CD4-positive, alpha-beta T cell treated with Interleukin-1 beta for 1 hour (primary cell): Measurements from ENCODE around the gene OTULIN.

Experiments
- DNase-seq, 2 donors: peaks; one replicate each; pipeline ENCODE4 v3.0.0-alpha.2; 2020 to 2022

The OTULIN gene

DNA sequence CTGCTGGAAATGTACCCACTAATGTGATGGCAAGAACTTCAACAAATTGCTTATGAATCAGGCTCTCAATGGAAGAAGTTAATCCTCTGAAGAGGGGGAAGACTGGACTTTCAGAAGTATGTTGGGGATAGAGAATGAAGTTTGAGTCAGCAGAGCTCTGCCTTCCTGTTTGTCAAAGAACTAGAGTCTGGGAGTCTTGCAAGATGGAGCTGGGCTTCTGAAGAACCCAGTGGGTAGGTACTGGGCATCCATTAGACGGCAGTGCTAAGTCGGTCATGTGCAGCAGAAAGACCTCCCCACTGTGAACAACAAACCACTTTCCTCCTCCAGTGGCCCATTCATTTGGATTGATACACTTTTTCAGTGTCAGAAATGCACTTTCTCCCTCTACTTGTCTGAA is 34.6 kb downstream of the OTULIN start:
- no peak for DNase-seq

DNA sequence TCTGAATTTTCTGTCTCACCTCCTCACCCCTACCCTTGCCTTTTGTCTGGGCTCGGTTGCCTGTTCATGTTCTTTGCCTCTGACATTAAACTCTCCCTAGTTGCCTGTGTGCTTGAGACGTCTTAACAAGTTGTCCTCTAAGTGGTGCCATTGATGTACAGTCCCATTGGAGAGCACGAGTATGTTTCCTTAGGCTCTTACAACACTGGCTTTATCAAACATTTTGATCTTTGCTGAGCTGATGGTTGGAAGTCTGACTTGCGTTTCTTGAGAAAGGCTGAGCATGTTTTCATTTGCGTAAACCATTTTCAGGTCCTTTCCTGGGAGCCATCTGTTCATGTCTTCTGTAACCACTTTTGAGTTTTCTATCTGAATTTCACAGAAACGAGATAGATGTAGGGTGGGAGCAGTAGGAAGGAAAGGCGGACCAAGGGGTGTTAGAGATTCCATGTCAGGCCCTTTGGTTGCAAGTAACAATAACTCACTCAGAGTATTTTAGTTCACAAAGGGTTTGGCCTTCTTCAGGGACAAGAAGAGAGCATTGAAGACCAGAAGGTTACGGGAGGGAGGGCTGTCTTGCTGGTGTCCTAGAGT is 35.4 kb downstream of the OTULIN start:
- DNase-seq = no peak

DNA sequence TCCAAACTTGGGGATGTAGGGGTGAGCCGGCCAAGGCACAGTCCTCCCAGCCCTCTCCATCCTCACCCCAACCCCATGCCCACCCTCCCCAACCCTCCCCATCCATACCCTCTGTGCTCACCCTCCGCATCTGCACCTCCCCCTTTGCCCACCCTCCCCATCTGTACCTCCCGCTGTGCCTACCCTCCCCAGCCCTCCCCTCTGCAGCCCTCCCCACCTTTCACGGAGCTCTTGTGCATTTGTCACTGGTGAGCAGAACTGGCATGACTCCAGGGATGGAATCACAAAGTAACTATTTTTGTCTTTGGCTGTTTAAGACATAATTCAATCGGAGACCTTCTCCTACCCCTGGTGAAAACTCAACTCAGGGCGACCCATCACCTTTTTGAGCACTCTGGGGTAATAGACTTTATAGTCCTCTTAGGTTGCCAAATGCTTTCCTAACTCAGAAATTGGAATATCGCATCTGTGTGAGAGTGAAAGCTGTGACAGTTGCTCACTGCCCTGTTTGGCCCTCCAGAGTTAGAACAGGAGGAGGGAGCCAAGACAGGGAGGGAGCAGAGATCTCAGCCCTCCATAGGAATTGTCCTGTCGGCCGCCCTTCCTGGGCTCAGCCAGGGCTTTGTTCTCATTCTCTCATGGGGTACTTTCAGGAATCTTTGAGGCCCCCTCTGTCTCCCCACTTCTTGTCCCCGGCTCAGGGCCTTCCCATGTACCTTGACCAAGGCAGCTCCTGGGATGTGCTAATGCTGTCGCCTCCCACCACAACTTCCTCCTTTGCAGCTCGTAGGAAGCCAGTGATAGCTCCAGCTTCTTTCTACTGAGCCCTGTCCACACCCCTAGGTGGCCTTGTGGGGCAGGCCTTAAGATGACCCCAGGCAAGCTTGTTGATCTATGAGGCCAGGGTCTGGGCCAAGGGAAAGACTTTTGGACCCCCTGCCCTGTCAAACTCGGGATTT is 36.2 kb downstream of the OTULIN start:
- DNase-seq = no peak

DNA sequence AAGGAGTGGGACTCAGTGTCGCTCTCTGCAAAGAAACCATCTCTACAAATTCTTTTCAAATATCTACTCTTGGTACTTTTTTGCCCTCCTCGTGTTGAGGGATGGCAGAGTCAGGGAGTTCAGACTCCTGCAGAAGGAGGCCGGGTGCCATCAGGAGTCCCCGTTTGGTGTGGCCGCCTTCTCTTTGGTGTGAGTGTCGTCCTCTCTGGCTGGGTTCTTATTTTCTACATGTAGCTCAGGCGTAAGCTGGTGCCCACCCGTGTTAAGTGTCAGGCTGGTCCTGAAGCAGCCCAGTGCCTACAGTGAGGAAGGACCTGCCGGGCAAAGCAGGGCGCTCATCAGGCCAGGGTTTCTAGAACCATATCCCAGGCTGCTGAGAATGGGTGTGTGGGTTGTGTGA is 37.0 kb downstream of the OTULIN start:
- no peak for DNase-seq

DNA sequence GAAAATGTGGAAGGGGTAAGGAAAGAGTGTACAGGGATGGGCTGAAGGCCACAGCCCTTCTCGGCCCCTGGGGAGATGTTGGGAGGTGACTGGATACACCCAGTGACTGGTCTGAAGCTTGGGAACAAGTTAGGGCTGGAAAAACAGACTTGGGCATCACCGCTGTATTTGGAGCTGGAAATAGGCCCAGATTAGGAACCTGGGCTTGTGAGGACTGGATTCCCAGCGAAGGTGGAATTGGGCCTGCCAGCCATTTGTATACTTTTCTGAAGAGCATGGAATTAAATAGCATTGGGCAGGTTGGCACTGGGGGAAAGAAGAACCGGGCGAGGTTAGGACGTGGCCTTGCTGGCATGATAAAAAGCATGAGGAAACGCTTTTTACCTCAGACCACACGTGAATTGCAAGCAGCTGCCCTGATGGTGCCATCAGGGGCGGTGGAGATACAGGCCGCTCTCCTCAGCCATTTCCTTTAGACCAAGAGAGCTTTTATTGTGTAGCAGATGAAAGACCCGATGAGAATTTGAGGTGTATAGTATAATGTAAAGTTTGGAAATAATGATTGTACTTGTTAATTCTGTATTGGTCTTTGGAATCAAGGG is 37.8 kb downstream of the OTULIN start:
- DNase-seq = no peak

DNA sequence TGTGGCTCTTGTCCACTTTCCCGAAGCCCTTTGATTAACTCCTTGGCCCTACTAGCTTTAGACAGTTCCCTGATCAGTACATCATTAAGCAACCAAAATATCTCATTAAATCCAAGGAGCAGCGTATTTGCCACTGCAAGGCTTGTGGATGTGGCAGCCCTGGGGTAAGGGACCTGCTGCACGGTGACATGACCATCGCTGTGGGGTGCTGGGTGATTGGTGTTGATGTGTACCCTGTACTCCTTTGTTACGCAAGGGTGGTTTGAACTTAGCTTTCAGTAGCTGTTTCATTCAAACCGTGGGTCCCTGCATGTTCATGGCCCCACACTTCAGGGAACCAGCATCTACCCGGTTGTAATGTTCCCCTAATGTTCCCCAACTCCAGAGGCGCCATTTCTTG is 41.0 kb downstream of the OTULIN start:
- DNase-seq = no peak

DNA sequence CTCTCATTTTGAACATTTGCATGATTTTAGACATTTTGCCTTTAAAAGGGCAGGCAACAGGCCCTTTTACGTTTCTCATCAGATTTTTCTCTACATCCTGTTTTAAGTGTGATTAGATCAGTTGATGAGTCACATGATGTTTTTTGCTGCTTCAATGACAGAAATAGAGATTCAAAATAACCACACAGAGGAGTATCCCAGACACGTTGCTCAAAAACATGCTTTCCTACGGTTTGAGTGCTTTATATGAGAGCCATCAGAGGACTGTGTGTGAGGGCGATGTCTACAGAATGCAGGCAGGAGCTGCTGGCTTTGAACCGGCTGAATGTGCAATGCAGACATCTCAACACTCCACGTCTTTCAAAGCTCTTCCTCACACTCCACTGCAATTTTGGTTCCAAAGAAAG is 42.1 kb downstream of the OTULIN start:
- peak; percentile 45 to 65 for DNase-seq

DNA sequence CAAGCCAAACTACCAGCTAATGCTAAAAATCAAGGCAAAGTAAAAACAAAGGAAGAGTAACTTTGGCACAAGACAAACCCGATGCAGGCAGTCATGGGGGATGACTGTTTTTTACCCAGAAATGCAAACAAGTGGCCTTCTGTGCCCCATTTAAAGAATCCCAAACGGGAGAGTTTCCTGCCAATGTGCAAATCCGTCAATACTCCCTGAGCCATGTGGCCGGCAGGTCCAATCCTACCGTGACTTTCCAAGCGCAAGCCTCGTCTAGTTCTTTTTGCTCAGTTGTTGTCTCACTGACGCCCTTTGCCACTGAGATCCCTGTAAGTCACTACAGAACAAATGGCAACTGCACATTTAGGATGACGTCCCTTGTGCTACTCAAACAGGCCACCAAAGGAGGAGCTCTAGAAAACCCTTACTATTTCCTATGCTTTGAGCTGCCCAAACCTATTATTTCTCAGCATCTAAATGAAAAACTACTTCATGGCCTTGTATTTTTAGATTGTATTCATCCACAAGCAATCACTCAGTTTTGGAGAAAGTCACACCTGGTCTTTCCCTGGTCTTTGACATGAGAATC is 43.4 kb downstream of the OTULIN start:
- no peak for DNase-seq

DNA sequence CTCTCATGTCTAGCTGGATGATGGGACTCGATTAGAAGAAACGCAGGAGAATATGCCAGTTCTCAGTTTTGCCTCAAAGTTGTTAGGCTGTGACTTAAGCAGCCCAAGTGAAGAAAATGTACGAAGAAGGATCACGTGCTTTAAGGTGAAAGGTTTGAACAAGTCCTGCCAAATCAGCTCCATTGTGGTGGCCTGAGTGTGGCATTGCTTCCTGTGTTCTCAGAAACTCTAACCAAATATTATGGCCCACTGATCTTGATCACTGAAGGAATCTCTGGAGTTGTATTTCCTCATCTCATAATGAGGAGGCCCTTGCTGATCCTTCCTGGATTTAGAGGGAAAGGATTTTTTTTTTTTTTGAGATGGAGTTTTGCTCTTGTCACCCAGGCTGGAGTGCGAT is 44.0 kb downstream of the OTULIN start:
- DNase-seq = no peak

DNA sequence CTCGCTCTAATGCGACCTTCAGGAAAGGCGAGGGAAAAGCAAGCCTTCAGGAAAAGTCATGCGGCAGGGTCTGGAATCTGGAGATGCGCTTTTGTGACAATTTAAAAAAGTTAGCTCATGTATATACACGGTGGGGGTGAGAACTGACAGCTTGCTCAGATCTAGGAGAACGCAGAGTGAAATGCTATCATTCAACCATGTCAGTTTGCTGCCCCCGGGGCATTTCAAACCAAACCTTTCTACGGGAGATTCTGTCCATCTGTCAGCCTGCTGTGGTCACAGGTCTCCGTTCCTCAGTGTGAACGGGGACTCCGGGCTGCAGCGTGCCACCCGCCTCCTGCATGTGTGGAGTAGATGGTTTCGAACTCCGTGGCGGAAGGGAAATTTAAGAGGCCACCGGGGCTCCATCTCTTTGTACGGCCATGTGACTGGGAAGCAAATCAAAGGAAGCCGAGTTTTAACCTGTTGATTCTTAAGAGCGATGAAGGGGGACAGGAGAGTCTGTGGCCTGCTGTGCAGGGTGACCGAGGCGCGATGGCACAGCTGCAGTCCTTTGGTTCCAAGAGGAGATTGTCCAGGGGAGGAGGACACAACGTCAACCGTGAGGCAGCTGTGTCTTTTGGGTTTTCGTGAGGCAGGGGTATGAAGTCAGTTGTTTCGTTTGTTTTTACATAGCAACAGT is 45.9 kb downstream of the OTULIN start:
- no peak for DNase-seq

DNA sequence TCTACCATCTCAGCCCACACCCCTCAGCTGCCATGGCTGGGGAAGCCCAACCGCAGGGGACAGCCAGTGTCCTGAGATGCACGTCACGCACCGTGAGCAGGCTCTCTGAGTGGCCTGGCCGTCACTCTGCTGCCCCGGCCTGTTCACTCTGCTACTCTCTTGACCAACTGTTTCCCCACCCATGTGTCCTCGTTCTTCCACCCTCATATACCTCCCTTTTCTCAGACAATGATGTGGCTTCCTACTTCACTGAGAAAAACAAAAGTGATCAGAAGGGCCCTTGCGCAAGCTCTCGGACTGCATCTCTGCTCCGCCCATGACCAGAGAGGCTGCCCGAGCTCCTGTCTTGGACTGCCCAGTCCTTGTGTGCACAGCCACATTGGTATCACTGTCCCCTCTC is 47.6 kb downstream of the OTULIN start:
- DNase-seq = no peak

DNA sequence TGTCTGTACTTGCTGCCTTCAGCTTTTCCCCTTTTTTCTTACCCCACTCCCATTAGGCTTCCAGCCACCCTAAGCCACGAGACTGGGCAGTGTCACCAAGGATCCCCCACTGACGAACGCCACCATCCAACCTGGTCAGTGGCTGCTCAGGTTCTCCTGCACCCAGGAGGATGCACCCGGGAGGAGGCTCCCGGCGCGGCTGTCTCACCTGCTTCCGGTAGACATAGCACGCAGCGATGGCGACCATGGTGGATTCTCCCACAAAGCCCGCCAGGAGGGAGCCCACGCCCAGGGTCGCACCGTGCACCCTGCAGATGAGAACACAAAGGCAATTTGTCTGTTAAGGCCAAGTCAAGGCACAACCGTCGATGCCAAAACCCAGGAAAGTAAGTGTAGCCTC is 48.1 kb downstream of the OTULIN start:
- no peak for DNase-seq

DNA sequence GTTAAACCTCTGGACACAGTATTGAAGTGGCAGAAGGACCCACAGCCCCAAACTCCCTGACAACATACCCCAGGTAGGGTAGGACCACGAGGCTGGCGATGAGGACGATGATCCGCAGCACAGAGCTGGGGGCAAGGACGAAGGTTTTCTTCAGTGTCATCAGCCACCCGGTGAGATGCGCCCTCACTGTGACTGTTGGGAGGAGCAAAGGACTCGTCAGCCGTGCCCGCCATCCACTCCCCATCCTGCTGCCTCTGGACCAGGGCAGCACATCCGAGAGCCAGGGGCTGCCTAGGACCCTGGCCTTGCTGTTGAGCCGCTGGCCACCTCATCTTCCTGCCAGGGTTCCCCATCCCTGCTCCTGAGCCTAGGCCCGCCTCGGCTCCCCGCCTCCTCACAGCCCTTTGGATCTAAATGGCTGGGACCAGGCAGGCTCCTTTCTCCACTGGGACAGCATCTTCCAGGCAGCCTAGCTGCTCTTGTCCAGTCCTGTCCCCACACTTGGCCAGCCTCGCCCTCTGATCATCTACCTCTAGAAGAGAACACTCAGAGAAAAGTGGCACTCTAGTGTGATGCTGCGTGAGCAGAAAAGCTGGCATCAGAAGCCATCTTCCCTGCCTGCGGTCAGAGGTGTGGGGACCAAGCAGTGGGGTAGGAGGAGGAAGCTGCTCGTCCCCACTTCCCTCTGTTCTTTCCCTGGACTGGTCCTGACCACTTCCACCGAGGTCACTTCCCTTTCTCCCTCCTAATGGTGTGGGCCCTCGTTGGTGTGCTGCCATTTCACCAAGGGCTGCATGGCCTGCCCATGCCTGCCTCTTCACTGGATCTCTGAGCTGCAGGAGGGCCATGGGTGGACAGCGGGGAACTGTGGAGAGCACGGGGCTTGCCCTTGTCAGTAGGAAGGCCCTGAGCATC is 49.2 kb downstream of the OTULIN start:
- DNase-seq = no peak

DNA sequence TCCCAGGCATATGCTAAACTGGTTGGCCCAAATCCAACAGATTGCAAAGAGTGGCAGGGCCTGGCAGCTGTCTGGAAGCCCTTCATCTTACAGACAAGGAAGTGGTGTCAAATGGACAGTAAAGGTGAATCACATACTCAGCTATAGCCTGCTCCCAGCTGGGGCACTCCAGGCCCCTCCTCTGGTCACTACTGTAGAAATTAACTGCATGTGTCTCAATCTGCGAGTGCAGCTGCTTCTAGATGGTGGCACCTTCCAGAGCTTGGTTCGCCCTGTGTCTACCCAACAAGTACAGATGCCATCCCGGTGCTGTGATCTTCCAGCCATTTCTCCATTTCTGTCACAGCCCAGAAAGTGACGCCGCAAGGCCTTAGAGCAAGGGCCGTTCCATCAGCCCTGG is 50.2 kb downstream of the OTULIN start:
- no peak for DNase-seq

DNA sequence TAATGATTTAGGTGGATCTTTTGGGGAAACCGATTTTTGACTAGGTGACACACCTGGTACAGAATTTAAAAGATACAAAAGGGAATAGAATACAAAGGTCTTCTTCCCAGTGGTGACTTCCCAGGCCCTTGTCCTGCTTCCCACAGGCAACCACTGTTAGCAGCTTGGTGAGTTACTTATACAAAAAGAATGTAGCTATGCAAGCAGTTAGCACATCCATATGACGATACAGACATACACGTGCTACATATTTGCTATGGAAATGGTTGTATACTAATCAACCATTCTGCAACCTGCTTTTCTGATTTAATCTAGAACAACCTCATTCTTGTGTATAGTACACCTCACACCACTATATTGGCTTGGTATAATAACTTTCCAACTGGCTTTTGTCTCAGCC is 51.0 kb downstream of the OTULIN start:
- no peak for DNase-seq

DNA sequence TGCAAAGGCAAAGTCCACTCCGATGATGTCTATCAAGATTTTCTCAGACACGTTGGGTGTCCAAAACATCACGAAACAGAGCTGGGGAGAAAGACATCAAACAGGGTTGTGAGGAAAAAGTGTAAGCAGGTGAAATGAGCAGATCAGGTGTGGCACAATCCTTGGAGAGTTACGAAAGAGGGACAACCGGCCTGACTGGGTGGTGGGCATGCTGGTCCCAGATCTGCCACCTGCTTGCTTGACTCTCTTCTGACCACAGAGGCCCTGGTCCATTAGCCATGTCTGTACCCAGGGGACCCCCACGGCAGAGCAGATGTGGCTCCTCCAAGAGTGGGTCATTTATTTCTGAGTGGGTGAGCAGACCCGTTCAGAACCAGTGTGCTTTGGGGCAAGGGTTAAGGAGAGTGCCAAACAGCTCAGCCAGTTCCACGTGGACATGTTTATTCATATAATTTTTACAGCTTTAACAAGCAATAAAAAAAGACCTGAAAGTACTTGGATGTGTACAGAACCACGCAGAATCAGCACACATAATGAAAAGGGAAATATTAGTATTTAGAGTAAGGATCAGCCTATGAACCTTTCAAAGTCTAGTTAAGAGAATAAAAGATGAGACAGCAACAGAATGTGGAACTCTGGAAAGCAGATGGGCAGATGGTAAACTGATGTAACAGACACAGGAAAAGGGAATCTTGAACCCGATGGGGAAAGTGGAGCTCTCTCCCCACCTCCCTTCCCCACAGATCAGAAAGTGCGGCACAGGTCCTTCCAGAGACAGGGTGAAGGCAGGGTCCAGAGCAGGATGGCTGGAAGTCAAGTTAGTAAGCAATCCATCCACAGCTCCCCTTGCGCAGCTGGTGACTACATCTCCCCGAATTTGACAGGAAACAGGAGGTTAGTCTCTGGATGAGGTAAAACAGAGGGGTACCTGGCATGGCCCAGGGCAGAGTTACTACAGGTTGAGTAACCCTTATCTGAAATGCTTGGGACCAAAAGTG is 52.5 kb downstream of the OTULIN start:
- no peak for DNase-seq

DNA sequence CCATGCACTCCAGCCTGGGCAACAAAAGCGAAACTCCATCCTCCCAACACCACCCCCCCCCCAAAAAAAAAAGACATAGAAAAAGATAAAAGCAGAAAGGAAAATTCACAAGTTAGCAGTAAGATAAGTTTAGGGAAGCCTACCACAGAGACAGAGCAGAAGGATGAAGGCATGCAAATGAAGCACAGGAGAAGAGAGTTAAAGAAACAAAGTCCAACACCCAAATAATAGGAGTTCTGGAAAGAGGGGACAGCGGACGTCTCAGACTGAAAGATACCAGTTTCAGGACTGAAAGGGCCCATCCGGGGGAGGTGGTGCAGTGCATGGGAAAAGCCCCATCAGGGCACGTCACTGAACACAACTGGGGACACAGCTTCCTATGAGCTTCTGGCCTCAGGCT is 54.3 kb downstream of the OTULIN start:
- DNase-seq = no peak

DNA sequence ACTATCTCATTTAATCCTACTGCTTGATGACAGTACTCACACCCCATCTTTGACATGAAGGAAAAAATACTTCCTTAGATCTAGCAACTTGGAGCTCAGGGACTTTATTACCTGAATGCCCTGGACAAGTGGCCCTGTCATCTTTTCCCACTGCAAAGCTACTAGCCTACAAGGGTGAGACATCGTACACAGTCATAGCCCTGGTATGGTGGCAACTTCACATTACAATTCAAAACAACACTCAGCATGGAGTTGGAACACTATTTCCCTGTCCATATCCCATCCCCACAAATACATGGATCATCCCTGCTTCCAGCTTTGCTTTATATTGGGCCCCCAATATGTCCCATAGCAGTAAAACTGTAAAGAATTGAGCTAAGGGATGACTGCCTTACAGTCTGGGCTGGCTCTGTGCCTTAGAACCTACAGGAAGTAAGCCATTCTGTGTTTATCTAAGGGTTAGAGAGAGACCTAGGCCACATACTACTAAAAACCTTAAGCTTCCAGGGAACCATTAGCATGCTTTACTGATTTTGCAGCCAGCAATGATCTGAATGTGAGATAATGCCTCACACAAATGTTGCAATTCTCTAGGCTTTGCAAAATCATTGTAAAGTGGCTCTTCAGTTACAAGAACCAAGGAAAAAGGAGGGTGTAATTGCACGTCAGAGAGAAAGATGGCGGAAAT is 55.9 kb downstream of the OTULIN start:
- DNase-seq = no peak

DNA sequence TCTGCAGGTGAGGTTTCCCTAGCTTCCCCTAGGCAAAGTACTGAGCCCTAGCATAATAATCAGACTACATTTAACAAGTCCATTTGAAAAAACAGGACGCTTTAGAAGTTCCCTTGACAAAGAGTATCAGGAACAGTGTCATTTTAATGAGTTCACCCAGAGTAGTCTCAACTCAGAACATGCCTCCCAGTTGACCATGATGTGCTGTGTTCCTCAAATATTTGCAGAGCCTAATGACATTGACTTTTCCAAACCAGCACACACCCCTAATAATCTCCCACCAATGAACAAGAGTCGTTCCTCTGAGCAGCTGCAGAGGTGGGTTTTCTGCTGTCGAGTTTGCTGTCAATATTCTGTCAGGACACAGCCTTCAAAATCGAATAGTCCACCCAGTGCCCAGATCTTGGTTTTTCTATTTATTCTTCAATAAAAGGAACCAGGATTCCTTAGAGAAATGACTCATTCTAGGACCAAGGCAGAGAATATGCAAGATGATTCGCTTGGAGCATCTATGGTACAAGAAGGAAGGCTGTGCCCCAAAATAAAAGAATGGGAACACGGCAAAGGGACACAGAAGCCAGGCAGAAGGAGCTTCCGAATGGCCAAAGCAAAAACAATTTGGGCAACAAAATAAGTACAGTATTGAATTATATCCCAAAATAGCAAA is 57.6 kb downstream of the OTULIN start:
- DNase-seq = no peak

DNA sequence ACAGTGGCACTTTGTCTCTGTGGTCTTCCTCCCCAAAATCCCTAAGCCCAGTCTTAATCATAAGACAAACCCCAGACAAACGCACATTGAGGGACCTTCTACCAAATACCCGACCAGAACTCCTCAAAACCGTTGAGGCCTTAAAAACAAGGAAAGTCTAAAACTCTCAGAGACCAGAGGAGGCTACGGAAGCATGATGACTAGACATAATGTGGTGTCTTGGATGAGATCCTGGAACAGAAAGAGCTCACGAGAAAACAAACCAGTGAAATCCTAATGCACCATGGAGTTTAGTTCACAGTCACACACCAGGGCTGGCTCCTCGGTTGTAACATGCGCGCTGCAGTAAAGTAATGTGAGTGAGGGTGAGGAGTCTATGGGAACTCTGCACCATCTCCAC is 58.4 kb downstream of the OTULIN start:
- no peak for DNase-seq
